ENCODE results near the gene LMCD1.

DNA sequence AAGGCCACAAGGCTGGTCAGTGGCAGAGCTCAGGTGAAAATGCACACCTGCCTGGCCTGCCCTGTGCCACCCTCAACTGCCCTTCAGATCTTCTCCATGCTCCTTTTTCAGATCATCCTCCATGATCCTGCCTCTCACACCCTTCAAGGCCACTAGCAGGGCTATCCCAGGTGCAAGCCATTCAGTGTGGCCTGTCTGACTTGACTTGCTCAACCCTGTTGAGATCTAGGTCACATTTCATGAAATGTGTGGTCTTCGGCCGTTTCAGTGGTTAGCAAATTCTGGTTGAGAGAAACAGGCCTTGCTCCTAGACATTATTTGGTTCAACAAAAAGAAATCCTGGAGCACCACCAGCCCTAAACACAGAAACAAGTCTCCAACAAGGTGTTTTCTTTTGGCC is 26.6 kb upstream of the LMCD1 start:
- TF ChIP-seq CTCF (IDR thresholded peaks at IDR 0.05) (no peak), EP300 (IDR thresholded peaks at IDR 0.05) (no peak), POLR2A (IDR thresholded peaks at IDR 0.05) (no peak)
